B cell (primary cell): ENCODE measurements around the gene ZNF772.

Experiments
- EZH2 ChIP-seq: IDR thresholded peaks from 2 replicates; pipeline ENCODE4 v1.6.1; 2012; ENCODE audit warnings: borderline replicate concordance, low read depth, mild to moderate bottlenecking, moderate library complexity, low read length; ENCODE audit not compliant: insufficient read depth, poor library complexity, severe bottlenecking
- TF ChIP-seq, protein P1 (sequence below): fragments of 200-600 bp; IDR thresholded peaks from one replicate; pipeline ENCODE4 v1.8.0; 2022; ENCODE audit warnings: antibody characterized with exemption, mild to moderate bottlenecking

DNA sequence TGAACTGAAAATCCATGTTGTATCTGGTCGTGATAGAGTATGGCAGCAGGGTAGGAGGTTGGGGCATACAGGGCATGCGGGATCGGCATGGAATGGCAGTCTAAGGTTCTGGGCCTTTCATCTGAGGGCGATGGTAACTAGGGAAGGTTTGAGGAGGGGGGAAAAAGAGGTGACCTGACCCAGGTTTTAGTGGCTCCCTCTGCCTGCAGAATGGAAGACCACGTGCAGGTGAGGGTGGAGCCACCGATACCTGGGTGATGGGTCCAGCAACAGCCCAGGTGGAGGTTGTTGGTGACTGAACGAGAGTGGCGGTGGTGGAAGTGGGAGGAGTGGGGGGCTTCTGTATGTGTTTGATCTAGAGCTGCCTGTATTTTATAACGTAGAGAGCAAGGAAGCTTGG is 38.4 kb downstream of the ZNF772 start:
- TF ChIP-seq, protein P1, sequence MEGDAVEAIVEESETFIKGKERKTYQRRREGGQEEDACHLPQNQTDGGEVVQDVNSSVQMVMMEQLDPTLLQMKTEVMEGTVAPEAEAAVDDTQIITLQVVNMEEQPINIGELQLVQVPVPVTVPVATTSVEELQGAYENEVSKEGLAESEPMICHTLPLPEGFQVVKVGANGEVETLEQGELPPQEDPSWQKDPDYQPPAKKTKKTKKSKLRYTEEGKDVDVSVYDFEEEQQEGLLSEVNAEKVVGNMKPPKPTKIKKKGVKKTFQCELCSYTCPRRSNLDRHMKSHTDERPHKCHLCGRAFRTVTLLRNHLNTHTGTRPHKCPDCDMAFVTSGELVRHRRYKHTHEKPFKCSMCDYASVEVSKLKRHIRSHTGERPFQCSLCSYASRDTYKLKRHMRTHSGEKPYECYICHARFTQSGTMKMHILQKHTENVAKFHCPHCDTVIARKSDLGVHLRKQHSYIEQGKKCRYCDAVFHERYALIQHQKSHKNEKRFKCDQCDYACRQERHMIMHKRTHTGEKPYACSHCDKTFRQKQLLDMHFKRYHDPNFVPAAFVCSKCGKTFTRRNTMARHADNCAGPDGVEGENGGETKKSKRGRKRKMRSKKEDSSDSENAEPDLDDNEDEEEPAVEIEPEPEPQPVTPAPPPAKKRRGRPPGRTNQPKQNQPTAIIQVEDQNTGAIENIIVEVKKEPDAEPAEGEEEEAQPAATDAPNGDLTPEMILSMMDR, result no peak
- TF ChIP-seq EZH2, result no peak
